ENCODE results near the gene PELI2. TPM values are rescaled to one million over a fixed set of nuclear protein-coding genes. Genes with fewer than 3 reads are reported as not detected.
A peak's percentile ranks its signal among the peaks of the same experiment; 100 is the strongest.

The PELI2 gene
- polyA plus RNA-seq, 3 donors = 21.6 to 29.1 (median 26.0) TPM

DNA sequence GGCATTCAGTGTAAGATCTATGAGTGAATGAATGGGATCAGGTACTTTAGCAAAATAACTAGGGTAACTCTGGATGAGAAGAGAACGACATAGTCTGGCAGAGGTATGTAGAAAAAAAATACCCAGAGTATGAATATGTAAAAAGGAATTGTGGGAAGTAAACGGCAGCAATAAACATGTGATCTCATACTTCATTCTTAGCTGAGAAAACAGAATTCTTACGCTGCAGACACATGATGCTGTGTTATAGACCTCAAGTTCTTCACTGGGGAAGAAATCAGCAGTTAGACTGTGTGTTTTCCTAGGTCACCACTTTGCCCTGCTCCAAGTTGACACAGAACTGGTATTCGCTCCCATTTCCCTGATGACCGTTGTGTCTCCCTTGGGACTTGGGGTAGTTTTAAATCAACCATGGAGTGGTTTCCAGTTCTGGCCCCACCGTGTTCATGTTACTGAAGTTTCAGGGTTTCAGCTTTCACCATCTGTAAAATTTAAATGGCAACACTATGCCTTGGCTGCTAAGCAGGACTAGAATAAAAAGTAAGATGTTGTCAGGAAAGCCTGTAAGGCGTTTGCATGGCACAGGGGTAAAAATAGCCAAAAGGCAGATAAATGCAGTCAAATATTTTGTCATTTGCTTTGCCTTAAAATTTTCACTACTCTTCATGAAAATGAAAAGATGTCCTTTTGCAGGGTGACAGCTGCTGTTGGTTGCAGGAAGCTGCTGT, 223.7 kb downstream of the PELI2 start:
- peak; percentile 4 for DNase-seq

DNA sequence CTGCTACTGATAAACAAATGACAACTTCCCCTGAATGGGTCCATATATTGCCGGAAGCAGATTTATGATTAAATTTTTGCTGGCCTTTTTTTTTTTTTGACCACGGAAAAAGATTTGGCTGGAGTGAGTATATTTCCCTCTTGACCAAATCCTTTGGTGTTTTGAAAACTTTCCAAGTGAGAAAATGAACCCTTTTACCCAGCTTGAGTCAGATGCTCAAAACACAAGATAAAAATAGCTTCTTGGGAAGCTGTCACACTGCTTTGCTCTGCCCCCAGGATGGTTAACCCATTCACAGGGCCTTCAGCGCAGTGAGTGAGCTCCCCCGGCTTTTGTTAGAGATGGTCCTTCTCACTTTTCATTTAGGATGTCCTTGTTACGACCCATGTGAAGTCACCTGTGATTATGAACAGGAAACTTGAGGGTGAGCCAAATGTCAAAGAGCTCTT, 224.3 kb downstream of the PELI2 start:
- peak; percentile 19 for DNase-seq

DNA sequence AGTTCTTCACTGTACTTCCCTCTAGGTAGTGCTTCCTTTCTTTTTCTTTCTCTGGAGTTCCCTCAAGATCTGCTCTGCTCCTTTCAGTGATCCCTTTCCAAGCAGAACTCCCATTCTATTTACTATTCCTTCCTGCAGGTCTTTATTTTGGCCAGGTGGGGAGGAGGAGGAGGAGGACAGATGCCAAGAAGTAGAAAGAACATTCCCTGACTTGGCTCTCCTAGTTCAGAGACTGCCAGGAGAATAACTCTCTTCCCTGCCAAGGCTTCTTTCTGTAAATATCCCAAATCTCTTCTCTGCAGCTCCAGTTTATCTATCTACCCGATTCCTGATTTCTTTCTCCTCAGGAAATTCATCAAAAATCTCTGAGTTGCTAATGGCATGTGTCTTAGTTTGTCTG, 231.7 kb downstream of the PELI2 start:
- DNase-seq = no peak
